GM21423 (cell line): Measurements from ENCODE around the gene ERAP2.
"Not testable (repeated sequence)": the region's sequence is repeated elsewhere in the genome, so short reads cannot be mapped to it uniquely, and the experiment has no call there.

Source experiments
- ATAC-seq: cut with Tn5 transposase; IDR thresholded peaks from one replicate; pipeline ENCODE4 v1.9.1; 2021; ENCODE audit warnings: mild to moderate bottlenecking, moderate library complexity; ENCODE audit not compliant: unreplicated experiment

Gene ERAP2

GRCh38 chr5:96876292-96876850 lies at the start of gene ERAP2:
TSS of gene ERAP2 (plus strand) at chr5:96876500. CDS start at chr5:96879686, 3,186 bp downstream.
- ATAC-seq, result peak; percentile 51

GRCh38 chr5:96829297-96829696 lies 47.0 kb upstream of the ERAP2 start:
- ATAC-seq, result no peak

- no peak for ATAC-seq
Observed at GRCh38 chr5:96834016-96834415, 42.3 kb upstream of the ERAP2 start.

- ATAC-seq, result no peak
Observed at GRCh38 chr5:96835791-96836191, 40.5 kb upstream of the ERAP2 start.

GRCh38 chr5:96836817-96837216 lies 39.5 kb upstream of the ERAP2 start:
- ATAC-seq, result no peak

- no peak for ATAC-seq
Observed at GRCh38 chr5:96837303-96837702, 39.0 kb upstream of the ERAP2 start.

- no peak for ATAC-seq
Observed at GRCh38 chr5:96838201-96839070, 37.9 kb upstream of the ERAP2 start.

GRCh38 chr5:96839071-96839592 lies 37.2 kb upstream of the ERAP2 start:
- ATAC-seq, result no peak

GRCh38 chr5:96841931-96842330 lies 34.4 kb upstream of the ERAP2 start:
- not testable (repeated sequence) for ATAC-seq

GRCh38 chr5:96843140-96843539 lies 33.2 kb upstream of the ERAP2 start:
- ATAC-seq, result no peak

GRCh38 chr5:96844481-96844990 lies 31.8 kb upstream of the ERAP2 start:
- no peak for ATAC-seq

- ATAC-seq, result no peak
Observed at GRCh38 chr5:96851312-96852062, 24.8 kb upstream of the ERAP2 start.

GRCh38 chr5:96852759-96853158 lies 23.5 kb upstream of the ERAP2 start:
- no peak for ATAC-seq

- no peak for ATAC-seq
Observed at GRCh38 chr5:96854067-96854466, 22.2 kb upstream of the ERAP2 start.

- no peak for ATAC-seq
Observed at GRCh38 chr5:96855031-96855872, 21.0 kb upstream of the ERAP2 start.

- ATAC-seq, result no peak
Observed at GRCh38 chr5:96856371-96856770, 19.9 kb upstream of the ERAP2 start.

GRCh38 chr5:96857454-96857853 lies 18.8 kb upstream of the ERAP2 start:
- no peak for ATAC-seq

GRCh38 chr5:96857924-96858323 lies 18.4 kb upstream of the ERAP2 start:
- ATAC-seq, result no peak

- no peak for ATAC-seq
Observed at GRCh38 chr5:96859375-96859774, 16.9 kb upstream of the ERAP2 start.

GRCh38 chr5:96861076-96861475 lies 15.2 kb upstream of the ERAP2 start:
- ATAC-seq, result no peak
